HL-60 (cell line): ENCODE measurements around the gene GLT1D1.

ENCODE experiments used
- POLR2AphosphoS5 ChIP-seq: IDR thresholded peaks from 2 replicates; pipeline ENCODE4 v1.6.1; 2012; ENCODE audit warnings: low read depth
- TF ChIP-seq, protein P1 (sequence below): IDR thresholded peaks from one replicate; pipeline ENCODE4 v1.5.1; 2011; ENCODE audit warnings: low read length, control low read depth, inconsistent platforms; ENCODE audit not compliant: insufficient read depth

DNA sequence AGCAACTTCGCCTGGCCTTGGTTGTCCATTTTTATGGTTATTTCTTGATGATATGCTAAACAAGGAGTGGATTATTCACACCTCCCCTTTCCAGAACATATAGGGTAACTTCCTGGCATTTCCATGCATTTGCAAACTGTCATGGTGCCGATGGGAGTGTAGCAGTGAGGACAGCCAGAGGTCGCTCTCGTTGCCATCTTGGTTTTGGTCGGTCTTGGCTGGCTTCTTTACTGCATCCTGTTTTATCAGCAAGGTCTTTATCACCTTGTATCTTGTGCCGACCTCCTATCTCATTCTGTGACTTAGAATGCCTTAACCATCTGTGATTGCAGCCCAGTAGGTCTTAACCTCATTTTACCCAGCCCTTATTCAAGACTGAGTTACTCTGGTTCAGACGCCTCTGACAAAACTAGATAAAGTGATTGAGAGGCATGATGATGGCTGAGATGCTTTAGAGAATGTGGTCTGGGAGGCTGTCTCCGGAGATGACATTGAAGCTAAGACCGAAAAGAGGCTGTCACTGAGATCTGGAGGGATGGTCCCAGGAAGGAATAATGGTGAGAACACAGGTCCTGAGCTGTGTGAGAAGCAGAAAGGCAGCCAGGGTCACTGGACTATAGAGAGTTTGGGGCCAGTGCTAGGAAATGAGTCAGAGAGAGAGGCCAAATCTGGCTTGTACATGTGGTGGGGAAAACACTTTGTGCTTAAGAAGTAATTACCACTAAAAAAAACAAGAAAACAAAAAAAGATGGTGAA, 2.9 kb downstream of the GLT1D1 start:
- TF ChIP-seq, protein P1, sequence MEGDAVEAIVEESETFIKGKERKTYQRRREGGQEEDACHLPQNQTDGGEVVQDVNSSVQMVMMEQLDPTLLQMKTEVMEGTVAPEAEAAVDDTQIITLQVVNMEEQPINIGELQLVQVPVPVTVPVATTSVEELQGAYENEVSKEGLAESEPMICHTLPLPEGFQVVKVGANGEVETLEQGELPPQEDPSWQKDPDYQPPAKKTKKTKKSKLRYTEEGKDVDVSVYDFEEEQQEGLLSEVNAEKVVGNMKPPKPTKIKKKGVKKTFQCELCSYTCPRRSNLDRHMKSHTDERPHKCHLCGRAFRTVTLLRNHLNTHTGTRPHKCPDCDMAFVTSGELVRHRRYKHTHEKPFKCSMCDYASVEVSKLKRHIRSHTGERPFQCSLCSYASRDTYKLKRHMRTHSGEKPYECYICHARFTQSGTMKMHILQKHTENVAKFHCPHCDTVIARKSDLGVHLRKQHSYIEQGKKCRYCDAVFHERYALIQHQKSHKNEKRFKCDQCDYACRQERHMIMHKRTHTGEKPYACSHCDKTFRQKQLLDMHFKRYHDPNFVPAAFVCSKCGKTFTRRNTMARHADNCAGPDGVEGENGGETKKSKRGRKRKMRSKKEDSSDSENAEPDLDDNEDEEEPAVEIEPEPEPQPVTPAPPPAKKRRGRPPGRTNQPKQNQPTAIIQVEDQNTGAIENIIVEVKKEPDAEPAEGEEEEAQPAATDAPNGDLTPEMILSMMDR = no peak
- no peak for TF ChIP-seq POLR2AphosphoS5
